Lower leg skin (tissue), 4 donors: ENCODE measurements around the gene GJB4. TPM values are rescaled to one million over a fixed set of nuclear protein-coding genes. Genes with fewer than 3 reads are reported as not detected.
"Not testable (repeated sequence)": the region's sequence is repeated elsewhere in the genome, so short reads cannot be mapped to it uniquely, and the experiment has no call there.

Source experiments
- DNase-seq, 2 donors: peaks; one replicate each; pipeline ENCODE4 v3.0.0-alpha.2; 2019; ENCODE audit warnings: low spot score in 2 of 2
- H3K4me3 ChIP-seq: fragments of 200-600 bp; sonication (generic); 2 replicates; pipeline ENCODE4 v1.5.1; 2017; ENCODE audit warnings: mild to moderate bottlenecking, low read depth; ENCODE audit not compliant: poor library complexity, severe bottlenecking
- CTCF ChIP-seq, 3 donors: fragments of 450-650 bp; IDR thresholded peaks; one replicate each; pipeline ENCODE4 v1.5.1; 2016; ENCODE audit warnings: antibody characterized with exemption in 3 of 3, mild to moderate bottlenecking in 3 of 3, moderate library complexity in 2 of 3
- POLR2A ChIP-seq, 2 donors: fragments of 450-650 bp; IDR thresholded peaks; one replicate each; pipeline ENCODE4 v1.6.1; 2016 to 2017; ENCODE audit warnings: antibody characterized with exemption in 2 of 2, mild to moderate bottlenecking in 1 of 2, moderate library complexity in 1 of 2
- WGBS, 2 donors: methylation state at CpG; one replicate each; pipeline ENCODE4 v1.1.5; 2018; 5-methylcytosine and 5-hydroxymethylcytosine counted together
- intact Hi-C: fragments of 100-400 bp; cut with DNase I; formaldehyde crosslinking; loops from one replicate; pipeline ENCODE4 v1.15.0; 2023; ENCODE audit warnings: low total_unique reads
- total RNA-seq, 4 donors: library from RNA; depleted of rRNA; stranded (reverse); fragments of >200 nt; gene quantifications; one replicate each; pipeline ENCODE4 v1.1.0, GENCODE V29; 2016

GJB4 gene
- total RNA-seq, 4 donors from 2014 or later: 44.2 to 146 (median 55.8) TPM

GRCh38 chr1:34768856-34769255 is 9.3 kb downstream of the GJB4 start:
- intact Hi-C loops: no loop called here
- H3K4me3 ChIP-seq: no peak overlapping the region
- WGBS, 2 donors: 67 to 79% methylated on average over 3 of the region's 3 CpGs
- TF ChIP-seq POLR2A (IDR thresholded peaks at IDR 0.05): no peak
- no peak for TF ChIP-seq CTCF (IDR thresholded peaks at IDR 0.05)
- DNase-seq: no peak

- 55 to 65% methylated on average over 5 of the region's 5 CpGs for WGBS, 2 donors
- no peak overlapping the region for H3K4me3 ChIP-seq
- no peak for TF ChIP-seq CTCF (IDR thresholded peaks at IDR 0.05)
- TF ChIP-seq POLR2A (IDR thresholded peaks at IDR 0.05): no peak
- DNase-seq: no peak
- intact Hi-C loops: no loop called here
Observed at GRCh38 chr1:34770891-34771504, 11.5 kb downstream of the GJB4 start.

GRCh38 chr1:34771573-34772371 is 12.2 kb downstream of the GJB4 start:
- DNase-seq: no peak
- no peak overlapping the region for H3K4me3 ChIP-seq
- TF ChIP-seq CTCF (IDR thresholded peaks at IDR 0.05): no peak
- no peak for TF ChIP-seq POLR2A (IDR thresholded peaks at IDR 0.05)
- WGBS, 2 donors: 75 to 77% methylated on average over 16 of the region's 16 CpGs
- intact Hi-C loops: no loop called here

- intact Hi-C loops, H3K4me3 ChIP-seq, DNase-seq: not testable (repeated sequence)
- WGBS, 2 donors: 82 to 97% methylated on average over 4 of the region's 4 CpGs
Observed at GRCh38 chr1:34773114-34773513, 13.6 kb downstream of the GJB4 start.

- 64 to 75% methylated on average over 8 of the region's 8 CpGs for WGBS, 2 donors
- DNase-seq: no peak
- intact Hi-C loops: no loop called here
- TF ChIP-seq CTCF (IDR thresholded peaks at IDR 0.05) (no peak), POLR2A (IDR thresholded peaks at IDR 0.05) (no peak)
- no peak overlapping the region for H3K4me3 ChIP-seq
Observed at GRCh38 chr1:34774957-34775356, 15.4 kb downstream of the GJB4 start.

GRCh38 chr1:34776911-34777310 is 17.4 kb downstream of the GJB4 start:
- no peak for DNase-seq
- no peak for TF ChIP-seq POLR2A (IDR thresholded peaks at IDR 0.05)
- no peak for TF ChIP-seq CTCF (IDR thresholded peaks at IDR 0.05)
- WGBS, 2 donors: 53 to 68% methylated on average over 2 to 3 of the region's 3 CpGs
- no peak overlapping the region for H3K4me3 ChIP-seq
- intact Hi-C loops: no loop called here
